ENCODE measurements around the gene SCLY. TPM values are rescaled to one million over a fixed set of nuclear protein-coding genes. Genes with fewer than 3 reads are reported as not detected.

SCLY gene
- total RNA-seq, 4 donors from 2014 or later, result 9.8 to 17.9 (median 13.9) TPM

- Histone ChIP-seq H3K4me1 (peaks cover 0 to 5% (median 3%) of the 10 kb centered on the region in 4 donors), H3K4me3 (no peak overlapping the region), H3K9me3 (no peaks in the 10 kb centered on the region), H3K36me3 (no peaks in the 10 kb centered on the region), H3K27ac (replicated peaks in 1 of 4) (no peak overlapping the region), H3K27me3 (no peaks in the 10 kb centered on the region)
- 89% methylated on average over 17 of the region's 18 CpGs for WGBS
- no peak for DNase-seq (ENCODE audit: extremely low spot score)
- TF ChIP-seq EP300 (IDR thresholded peaks at IDR 0.05) (no peak), POLR2A (IDR thresholded peaks at IDR 0.05; ENCODE audit: low read depth) (no peak), POLR2AphosphoS5 (IDR thresholded peaks at IDR 0.05) (no peak)
- TF ChIP-seq, protein P1, sequence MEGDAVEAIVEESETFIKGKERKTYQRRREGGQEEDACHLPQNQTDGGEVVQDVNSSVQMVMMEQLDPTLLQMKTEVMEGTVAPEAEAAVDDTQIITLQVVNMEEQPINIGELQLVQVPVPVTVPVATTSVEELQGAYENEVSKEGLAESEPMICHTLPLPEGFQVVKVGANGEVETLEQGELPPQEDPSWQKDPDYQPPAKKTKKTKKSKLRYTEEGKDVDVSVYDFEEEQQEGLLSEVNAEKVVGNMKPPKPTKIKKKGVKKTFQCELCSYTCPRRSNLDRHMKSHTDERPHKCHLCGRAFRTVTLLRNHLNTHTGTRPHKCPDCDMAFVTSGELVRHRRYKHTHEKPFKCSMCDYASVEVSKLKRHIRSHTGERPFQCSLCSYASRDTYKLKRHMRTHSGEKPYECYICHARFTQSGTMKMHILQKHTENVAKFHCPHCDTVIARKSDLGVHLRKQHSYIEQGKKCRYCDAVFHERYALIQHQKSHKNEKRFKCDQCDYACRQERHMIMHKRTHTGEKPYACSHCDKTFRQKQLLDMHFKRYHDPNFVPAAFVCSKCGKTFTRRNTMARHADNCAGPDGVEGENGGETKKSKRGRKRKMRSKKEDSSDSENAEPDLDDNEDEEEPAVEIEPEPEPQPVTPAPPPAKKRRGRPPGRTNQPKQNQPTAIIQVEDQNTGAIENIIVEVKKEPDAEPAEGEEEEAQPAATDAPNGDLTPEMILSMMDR (IDR thresholded peaks at IDR 0.05), result no peak
- intact Hi-C loops (cut with DNase I), result no loop called here
These were observed 42.8 kb downstream of the SCLY start for GRCh38 chr2:238103465-238104225.

DNA sequence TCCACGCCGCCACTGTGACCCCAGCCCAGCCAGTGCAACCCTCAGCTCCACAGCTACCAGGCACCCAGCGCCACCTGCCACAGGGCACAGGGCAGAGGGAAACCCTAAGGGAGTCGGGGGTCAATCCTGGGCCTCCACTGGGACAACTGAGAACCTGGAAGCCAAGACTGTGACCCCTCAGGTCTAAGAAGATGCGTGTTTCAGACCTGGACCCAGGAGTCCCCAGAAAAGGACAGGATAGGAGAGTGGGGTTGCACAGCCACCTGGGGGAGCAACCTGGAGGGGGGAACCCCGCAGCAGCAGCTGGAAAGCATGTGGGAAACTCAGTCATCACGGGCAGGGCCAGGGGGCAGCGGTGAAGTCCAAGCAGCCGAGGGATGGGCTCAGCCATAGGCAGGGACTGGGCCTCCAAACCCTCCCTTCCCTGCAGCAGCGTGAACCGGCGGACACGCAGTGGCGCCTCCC is 43.5 kb downstream of the SCLY start:
- intact Hi-C loops (cut with DNase I), result no loop called here
- Histone ChIP-seq H3K27me3 (no peaks in the 10 kb centered on the region), H3K4me1 (peaks cover 0 to 10% (median 8%) of the 10 kb centered on the region in 4 donors), H3K9me3 (no peaks in the 10 kb centered on the region), H3K4me3 (no peak overlapping the region), H3K36me3 (no peaks in the 10 kb centered on the region), H3K27ac (replicated peaks in 1 of 4) (no peak overlapping the region)
- TF ChIP-seq EP300 (IDR thresholded peaks at IDR 0.05) (no peak), POLR2AphosphoS5 (IDR thresholded peaks at IDR 0.05) (no peak), POLR2A (IDR thresholded peaks at IDR 0.05; ENCODE audit: low read depth) (no peak)
- TF ChIP-seq, protein P1 (IDR thresholded peaks at IDR 0.05), result no peak
- no peak for DNase-seq (ENCODE audit: extremely low spot score)
- WGBS, result 98% methylated on average over 8 of the region's 14 CpGs

DNA sequence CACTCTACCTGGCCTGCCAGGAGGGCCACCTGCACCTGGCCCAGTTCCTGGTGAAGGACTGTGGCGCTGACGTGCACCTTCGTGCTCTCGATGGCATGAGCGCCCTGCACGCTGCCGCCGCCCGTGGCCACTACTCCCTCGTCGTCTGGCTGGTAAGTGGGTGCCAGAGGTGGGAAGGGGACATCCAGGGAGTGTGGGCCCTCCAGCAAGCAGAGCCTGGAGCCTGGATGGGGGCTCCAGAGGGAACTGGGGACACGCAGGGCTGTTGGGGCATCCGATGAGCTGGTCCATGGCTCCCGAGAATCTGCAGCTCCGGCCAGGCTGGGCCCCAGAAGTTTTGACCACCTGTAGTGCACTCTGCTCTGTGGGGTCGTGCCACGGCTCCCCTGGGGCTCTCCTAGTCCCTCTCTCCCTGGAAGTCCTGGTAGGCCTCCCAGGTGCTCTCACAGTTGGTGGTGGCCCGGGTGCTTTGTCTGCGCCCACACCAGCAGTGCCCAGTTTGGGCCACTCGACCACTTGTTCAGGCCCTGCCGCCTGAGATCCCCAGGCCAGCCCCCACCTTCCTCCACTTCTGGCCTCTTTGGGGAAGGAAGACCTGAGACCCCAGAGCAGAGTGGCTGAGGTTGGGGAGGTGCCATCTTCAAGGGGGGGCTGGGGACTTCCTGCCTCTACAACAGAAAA is 44.0 kb downstream of the SCLY start:
- 93% methylated on average over 11 of the region's 21 CpGs for WGBS
- Histone ChIP-seq H3K36me3 (no peaks in the 10 kb centered on the region), H3K4me1 (peaks cover 0 to 11% (median 8%) of the 10 kb centered on the region in 4 donors), H3K27me3 (no peaks in the 10 kb centered on the region), H3K9me3 (no peaks in the 10 kb centered on the region), H3K4me3 (no peak overlapping the region), H3K27ac (replicated peaks in 1 of 4) (no peak overlapping the region)
- intact Hi-C loops (cut with DNase I), result no loop called here
- no peak for DNase-seq (ENCODE audit: extremely low spot score)
- no peak for TF ChIP-seq POLR2A (IDR thresholded peaks at IDR 0.05; ENCODE audit: low read depth)
- TF ChIP-seq POLR2AphosphoS5 (IDR thresholded peaks at IDR 0.05), result no peak
- TF ChIP-seq EP300 (IDR thresholded peaks at IDR 0.05), result no peak
- TF ChIP-seq, protein P1 (IDR thresholded peaks at IDR 0.05), result no peak

GRCh38 chr2:238105506-238106338 is 44.9 kb downstream of the SCLY start:
- Histone ChIP-seq H3K36me3 (no peaks in the 10 kb centered on the region), H3K9me3 (no peaks in the 10 kb centered on the region), H3K4me3 (no peak overlapping the region), H3K27me3 (no peaks in the 10 kb centered on the region), H3K27ac (replicated peaks in 1 of 4) (no peak overlapping the region), H3K4me1 (peaks cover 0 to 11% (median 8%) of the 10 kb centered on the region in 4 donors)
- no peak for DNase-seq (ENCODE audit: extremely low spot score)
- TF ChIP-seq, protein P1 (IDR thresholded peaks at IDR 0.05), result no peak
- TF ChIP-seq EP300 (IDR thresholded peaks at IDR 0.05) (no peak), POLR2AphosphoS5 (IDR thresholded peaks at IDR 0.05) (no peak), POLR2A (IDR thresholded peaks at IDR 0.05; ENCODE audit: low read depth) (no peak)
- intact Hi-C loops (cut with DNase I), result no loop called here
- 95% methylated on average over 20 of the region's 28 CpGs for WGBS

All from esophagus muscularis mucosa (tissue), 4 donors.